Keratinocyte (primary cell): ENCODE data around the gene UXS1.

Source experiments
- CTCF ChIP-seq, 3 experiments: IDR thresholded peaks in 1 of 3; conservative IDR thresholded peaks in 1 of 3; optimal IDR thresholded peaks in 1 of 3; 2 replicates in 2 of 3; 3 replicates in 1 of 3; pipeline versions ENCODE3 to v1.5.1; 2011; ENCODE audit warnings: low read length in 3 of 3, mild to moderate bottlenecking in 3 of 3, moderate library complexity in 2 of 3, control low read depth in 1 of 3, inconsistent platforms in 1 of 3; ENCODE audit not compliant: insufficient read depth in 2 of 3; ENCODE audit errors: extremely low read depth in 1 of 3
- EZH2 ChIP-seq: IDR thresholded peaks from one replicate; pipeline ENCODE4 v1.6.1; 2012; ENCODE audit warnings: inconsistent platforms, mild to moderate bottlenecking, low read length, moderate library complexity

- TF ChIP-seq CTCF (optimal IDR thresholded peaks at IDR 0.05 in 1 of 3, IDR thresholded peaks at IDR 0.05 in 1 of 3, conservative IDR thresholded peaks at IDR 0.05 in 1 of 3; ENCODE audit: extremely low read depth in 1 of 3, insufficient read depth in 2 of 3, low read length in 3 of 3) (no peak), EZH2 (no peak)
These were observed 79.9 kb downstream of the UXS1 start for GRCh38 chr2:106114166-106114565.
